Hepatocyte (in vitro differentiated cells): Measurements from ENCODE around the gene ABI3BP.

Source experiments
- CTCF ChIP-seq: fragments of 200-600 bp; sonication (generic); IDR thresholded peaks from 2 replicates; pipeline ENCODE4 v1.5.1; 2016; ENCODE audit warnings: antibody characterized with exemption, mild to moderate bottlenecking; ENCODE audit not compliant: poor library complexity
- EZH2 ChIP-seq: fragments of 200-600 bp; sonication (generic); IDR thresholded peaks from 2 replicates; pipeline ENCODE4 v1.6.1; 2016; ENCODE audit warnings: antibody characterized with exemption, mild to moderate bottlenecking, borderline replicate concordance
- EZH2phosphoT487 ChIP-seq: fragments of 200-600 bp; sonication (generic); IDR thresholded peaks from one replicate; pipeline ENCODE4 v1.6.1; 2018; ENCODE audit warnings: antibody characterized with exemption, mild to moderate bottlenecking, low read depth, moderate library complexity; ENCODE audit not compliant: unreplicated experiment, severe bottlenecking

GRCh38 chr3:100871306-100871705 is 121.9 kb downstream of the ABI3BP start:
- TF ChIP-seq CTCF: no peak
- no peak for TF ChIP-seq EZH2
- TF ChIP-seq EZH2phosphoT487: no peak
